Measurements from ENCODE around the gene MINDY2.
"Not testable (repeated sequence)": the region's sequence is repeated elsewhere in the genome, so short reads cannot be mapped to it uniquely, and the experiment has no call there.

Gene MINDY2

DNA sequence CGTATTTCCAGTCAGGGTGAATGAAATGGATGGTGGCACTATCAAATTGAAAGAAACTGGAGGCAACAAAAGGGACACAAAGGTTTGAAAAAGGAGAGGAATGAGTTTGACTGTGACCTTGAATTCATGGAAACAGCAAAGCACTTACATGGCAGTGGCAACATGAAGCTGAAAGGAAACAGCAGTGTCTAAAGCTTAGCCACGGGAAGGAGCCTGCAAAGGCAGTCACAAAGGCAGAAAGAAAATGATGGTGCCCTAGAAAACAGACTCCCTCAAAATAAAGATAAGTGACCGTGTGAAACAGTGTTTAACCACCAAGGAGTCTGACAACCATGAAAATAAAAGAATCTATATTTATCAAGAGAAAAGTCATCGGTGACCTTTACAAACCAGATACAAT lies 111.1 kb downstream of the MINDY2 start:
- 93% methylated on average over 3 of the region's 4 CpGs for WGBS

DNA sequence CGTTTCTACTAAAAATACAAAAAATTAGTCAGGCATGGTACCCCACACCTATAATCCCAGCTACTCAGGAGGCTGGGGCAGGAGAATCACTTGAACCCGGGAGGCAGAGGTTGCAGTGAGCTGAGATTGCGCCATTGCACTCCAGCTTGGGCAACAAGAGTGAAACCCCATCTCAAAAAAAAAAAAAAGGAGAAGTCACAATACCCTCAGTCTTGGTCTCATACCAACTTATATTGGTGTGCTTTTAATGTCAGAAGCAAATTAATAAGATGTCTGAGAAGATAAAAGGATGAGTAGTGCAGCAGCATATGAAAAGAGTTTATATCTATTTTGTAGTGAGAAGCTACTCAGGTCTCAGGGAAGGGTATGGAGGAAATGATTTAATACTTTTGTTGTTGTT lies 112.8 kb downstream of the MINDY2 start:
- H2BK15ac ChIP-seq (ENCODE audit: low read depth, poor library complexity, severe bottlenecking); H3K27ac ChIP-seq (ENCODE audit: low read length, poor library complexity, severe bottlenecking); H4K8ac ChIP-seq (ENCODE audit: low read length); H2AK5ac ChIP-seq (ENCODE audit: low read length, severe bottlenecking); H3K4me1 ChIP-seq (ENCODE audit: control insufficient read depth, insufficient read depth, low read depth, low read length); H3K27me3 ChIP-seq (ENCODE audit: control insufficient read depth in 1 of 2, insufficient read depth in 1 of 2, low read length in 2 of 2); H3K9me3 ChIP-seq (ENCODE audit: control insufficient read depth, low read length); H3K14ac ChIP-seq (ENCODE audit: low read length in 2 of 2); H2BK120ac ChIP-seq (ENCODE audit: low read depth, low read length); H4K91ac ChIP-seq (ENCODE audit: low read length); H3K23ac ChIP-seq (ENCODE audit: low read length in 2 of 2); H3K9ac ChIP-seq (ENCODE audit: low read length); H2AFZ ChIP-seq (ENCODE audit: low read depth, low read length); DNase-seq; H3K4me3 ChIP-seq (ENCODE audit: insufficient read depth in 1 of 2, low read depth in 1 of 2, low read length in 2 of 2); H2BK5ac ChIP-seq (ENCODE audit: low read depth, low read length, poor library complexity, severe bottlenecking); H3K18ac ChIP-seq (ENCODE audit: low read depth in 1 of 2, low read length in 2 of 2); H3K4me2 ChIP-seq (ENCODE audit: low read length, poor library complexity, severe bottlenecking); H3K4ac ChIP-seq (ENCODE audit: low read depth in 1 of 2, low read length in 2 of 2); H2BK12ac ChIP-seq (ENCODE audit: low read length in 2 of 2): not testable (repeated sequence)
- H3K36me3 ChIP-seq (ENCODE audit: control insufficient read depth in 1 of 2, insufficient read depth in 2 of 2, low read depth in 1 of 2, low read length in 2 of 2), result peaks cover 50 to 96% of the 10 kb centered on the region in 2 experiments
- H3K79me1 ChIP-seq (replicated peaks; ENCODE audit: low read length, poor library complexity, severe bottlenecking), result peaks cover 19% of the 10 kb centered on the region
- WGBS, result 100% methylated on average over 2 of the region's 3 CpGs

More for the DNA sequence above, 111.1 kb downstream of the MINDY2 start:
- Histone ChIP-seq H3K4me3 (ENCODE audit: insufficient read depth in 1 of 2, low read depth in 1 of 2, low read length in 2 of 2) (no peak overlapping the region), H3K9ac (ENCODE audit: low read length) (no peak overlapping the region), H4K91ac (ENCODE audit: low read length) (no peak overlapping the region), H3K79me1 (replicated peaks; ENCODE audit: low read length, poor library complexity, severe bottlenecking) (peaks cover 26% of the 10 kb centered on the region), H4K8ac (ENCODE audit: low read length) (no peak overlapping the region), H2AK5ac (ENCODE audit: low read length, severe bottlenecking) (no peak overlapping the region), H3K4me1 (ENCODE audit: control insufficient read depth, insufficient read depth, low read depth, low read length) (peaks cover 1% of the 10 kb centered on the region), H2BK15ac (ENCODE audit: low read depth, poor library complexity, severe bottlenecking) (no peak overlapping the region), H3K27ac (ENCODE audit: low read length, poor library complexity, severe bottlenecking) (no peak overlapping the region), H3K23ac (ENCODE audit: low read length in 2 of 2) (no peak overlapping the region), H3K4ac (ENCODE audit: low read depth in 1 of 2, low read length in 2 of 2) (no peak overlapping the region), H2AFZ (ENCODE audit: low read depth, low read length) (no peak overlapping the region), H2BK5ac (ENCODE audit: low read depth, low read length, poor library complexity, severe bottlenecking) (no peak overlapping the region), H3K18ac (ENCODE audit: low read depth in 1 of 2, low read length in 2 of 2) (no peak overlapping the region), H3K9me3 (ENCODE audit: control insufficient read depth, low read length) (no peaks in the 10 kb centered on the region), H2BK12ac (ENCODE audit: low read length in 2 of 2) (no peak overlapping the region), H3K4me2 (ENCODE audit: low read length, poor library complexity, severe bottlenecking) (no peak overlapping the region), H3K27me3 (ENCODE audit: control insufficient read depth in 1 of 2, insufficient read depth in 1 of 2, low read length in 2 of 2) (no peaks in the 10 kb centered on the region), H3K36me3 (ENCODE audit: control insufficient read depth in 1 of 2, insufficient read depth in 2 of 2, low read depth in 1 of 2, low read length in 2 of 2) (peaks cover 56 to 92% of the 10 kb centered on the region in 2 experiments), H3K14ac (ENCODE audit: low read length in 2 of 2) (no peak overlapping the region), H2BK120ac (ENCODE audit: low read depth, low read length) (no peak overlapping the region)
- no peak for DNase-seq

DNA sequence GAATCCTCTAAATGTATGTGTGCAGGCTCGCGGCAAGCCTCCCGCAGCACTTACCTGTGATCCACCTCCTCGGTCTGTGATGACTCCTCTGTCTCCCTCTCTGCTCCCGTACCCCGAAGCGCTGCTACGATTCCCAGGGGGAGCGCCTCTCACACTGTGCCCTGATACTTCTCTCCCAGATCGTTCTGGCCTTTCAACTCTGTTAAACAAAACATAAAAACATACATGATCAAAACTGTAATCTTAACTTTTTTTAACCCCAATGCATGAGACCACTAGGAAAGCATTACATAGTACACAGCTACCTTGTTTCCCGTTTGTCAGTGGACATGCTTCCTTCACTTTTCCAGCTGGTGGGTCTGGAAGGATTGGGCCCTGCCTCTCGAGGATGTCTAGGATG lies 115.8 kb downstream of the MINDY2 start:
- no peak overlapping the region for H3K23ac ChIP-seq (ENCODE audit: low read length in 2 of 2)
- no peak overlapping the region for H4K91ac ChIP-seq (ENCODE audit: low read length)
- no peak overlapping the region for H3K18ac ChIP-seq (ENCODE audit: low read depth in 1 of 2, low read length in 2 of 2)
- H3K36me3 ChIP-seq (ENCODE audit: control insufficient read depth in 1 of 2, insufficient read depth in 2 of 2, low read depth in 1 of 2, low read length in 2 of 2), result peaks cover 35 to 97% of the 10 kb centered on the region in 2 experiments
- no peak for DNase-seq
- H3K9me3 ChIP-seq (ENCODE audit: control insufficient read depth, low read length), result no peaks in the 10 kb centered on the region
- no peak overlapping the region for H3K4ac ChIP-seq (ENCODE audit: low read depth in 1 of 2, low read length in 2 of 2)
- H2BK5ac ChIP-seq (ENCODE audit: low read depth, low read length, poor library complexity, severe bottlenecking), result no peak overlapping the region
- WGBS, result 99% methylated on average over 12 of the region's 12 CpGs
- H2BK12ac ChIP-seq (ENCODE audit: low read length in 2 of 2), result no peak overlapping the region
- peaks cover 1% of the 10 kb centered on the region for H3K4me1 ChIP-seq (ENCODE audit: control insufficient read depth, insufficient read depth, low read depth, low read length)
- H2BK15ac ChIP-seq (ENCODE audit: low read depth, poor library complexity, severe bottlenecking), result no peak overlapping the region
- no peak overlapping the region for H3K14ac ChIP-seq (ENCODE audit: low read length in 2 of 2)
- H3K79me1 ChIP-seq (replicated peaks; ENCODE audit: low read length, poor library complexity, severe bottlenecking), result peaks cover 10% of the 10 kb centered on the region
- no peak overlapping the region for H4K8ac ChIP-seq (ENCODE audit: low read length)
- H3K27ac ChIP-seq (ENCODE audit: low read length, poor library complexity, severe bottlenecking), result no peak overlapping the region
- no peak overlapping the region for H3K9ac ChIP-seq (ENCODE audit: low read length)
- no peak overlapping the region for H3K4me2 ChIP-seq (ENCODE audit: low read length, poor library complexity, severe bottlenecking)
- no peak overlapping the region for H2AK5ac ChIP-seq (ENCODE audit: low read length, severe bottlenecking)
- no peak overlapping the region for H3K4me3 ChIP-seq (ENCODE audit: insufficient read depth in 1 of 2, low read depth in 1 of 2, low read length in 2 of 2)
- H3K27me3 ChIP-seq (ENCODE audit: control insufficient read depth in 1 of 2, insufficient read depth in 1 of 2, low read length in 2 of 2), result no peaks in the 10 kb centered on the region
- no peak overlapping the region for H2AFZ ChIP-seq (ENCODE audit: low read depth, low read length)
- H2BK120ac ChIP-seq (ENCODE audit: low read depth, low read length), result no peak overlapping the region

DNA sequence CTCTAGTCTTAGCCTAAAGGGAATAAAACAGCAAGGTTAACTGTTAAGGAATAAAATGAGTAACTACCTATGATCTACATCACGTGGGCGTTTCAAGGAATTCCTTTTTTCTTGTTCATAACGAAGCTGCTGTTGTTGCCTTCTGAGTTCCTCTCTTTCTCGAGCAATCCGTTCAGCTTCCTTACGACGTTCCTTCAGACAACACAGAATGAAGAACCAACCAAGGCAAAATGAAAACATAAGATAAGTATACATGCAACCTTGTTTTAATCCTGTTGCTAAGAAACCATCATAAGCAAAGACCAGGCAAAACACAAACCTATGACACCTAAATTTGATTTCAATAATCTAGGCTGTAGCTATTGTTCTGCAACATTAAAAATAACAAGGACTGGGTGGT lies 118.3 kb downstream of the MINDY2 start:
- H3K27me3 ChIP-seq (ENCODE audit: control insufficient read depth in 1 of 2, insufficient read depth in 1 of 2, low read length in 2 of 2), result no peaks in the 10 kb centered on the region
- H4K91ac ChIP-seq (ENCODE audit: low read length), result no peak overlapping the region
- H3K23ac ChIP-seq (ENCODE audit: low read length in 2 of 2), result no peak overlapping the region
- no peak overlapping the region for H3K4me3 ChIP-seq (ENCODE audit: insufficient read depth in 1 of 2, low read depth in 1 of 2, low read length in 2 of 2)
- no peak overlapping the region for H3K4me2 ChIP-seq (ENCODE audit: low read length, poor library complexity, severe bottlenecking)
- 96% methylated on average over 7 of the region's 7 CpGs for WGBS
- no peak overlapping the region for H4K8ac ChIP-seq (ENCODE audit: low read length)
- H3K9ac ChIP-seq (ENCODE audit: low read length), result no peak overlapping the region
- H3K9me3 ChIP-seq (ENCODE audit: control insufficient read depth, low read length), result no peaks in the 10 kb centered on the region
- H2BK5ac ChIP-seq (ENCODE audit: low read depth, low read length, poor library complexity, severe bottlenecking), result no peak overlapping the region
- H2BK120ac ChIP-seq (ENCODE audit: low read depth, low read length), result no peak overlapping the region
- H2AK5ac ChIP-seq (ENCODE audit: low read length, severe bottlenecking), result no peak overlapping the region
- no peak overlapping the region for H3K14ac ChIP-seq (ENCODE audit: low read length in 2 of 2)
- H2BK12ac ChIP-seq (ENCODE audit: low read length in 2 of 2), result no peak overlapping the region
- H3K4ac ChIP-seq (ENCODE audit: low read depth in 1 of 2, low read length in 2 of 2), result no peak overlapping the region
- H3K4me1 ChIP-seq (ENCODE audit: control insufficient read depth, insufficient read depth, low read depth, low read length), result peaks cover 1% of the 10 kb centered on the region
- no peak overlapping the region for H2BK15ac ChIP-seq (ENCODE audit: low read depth, poor library complexity, severe bottlenecking)
- H2AFZ ChIP-seq (ENCODE audit: low read depth, low read length), result no peak overlapping the region
- DNase-seq, result no peak
- no peak overlapping the region for H3K27ac ChIP-seq (ENCODE audit: low read length, poor library complexity, severe bottlenecking)
- peaks cover 24 to 99% of the 10 kb centered on the region in 2 experiments for H3K36me3 ChIP-seq (ENCODE audit: control insufficient read depth in 1 of 2, insufficient read depth in 2 of 2, low read depth in 1 of 2, low read length in 2 of 2)
- no peak overlapping the region for H3K18ac ChIP-seq (ENCODE audit: low read depth in 1 of 2, low read length in 2 of 2)
- peaks cover 8% of the 10 kb centered on the region for H3K79me1 ChIP-seq (replicated peaks; ENCODE audit: low read length, poor library complexity, severe bottlenecking)

Measured in mesenchymal stem cell (in vitro differentiated cells and primary cell).